ENCODE results near the gene ALOX5AP.
"Not testable (repeated sequence)": the region's sequence is repeated elsewhere in the genome, so short reads cannot be mapped to it uniquely, and the experiment has no call there.

Gene ALOX5AP

DNA sequence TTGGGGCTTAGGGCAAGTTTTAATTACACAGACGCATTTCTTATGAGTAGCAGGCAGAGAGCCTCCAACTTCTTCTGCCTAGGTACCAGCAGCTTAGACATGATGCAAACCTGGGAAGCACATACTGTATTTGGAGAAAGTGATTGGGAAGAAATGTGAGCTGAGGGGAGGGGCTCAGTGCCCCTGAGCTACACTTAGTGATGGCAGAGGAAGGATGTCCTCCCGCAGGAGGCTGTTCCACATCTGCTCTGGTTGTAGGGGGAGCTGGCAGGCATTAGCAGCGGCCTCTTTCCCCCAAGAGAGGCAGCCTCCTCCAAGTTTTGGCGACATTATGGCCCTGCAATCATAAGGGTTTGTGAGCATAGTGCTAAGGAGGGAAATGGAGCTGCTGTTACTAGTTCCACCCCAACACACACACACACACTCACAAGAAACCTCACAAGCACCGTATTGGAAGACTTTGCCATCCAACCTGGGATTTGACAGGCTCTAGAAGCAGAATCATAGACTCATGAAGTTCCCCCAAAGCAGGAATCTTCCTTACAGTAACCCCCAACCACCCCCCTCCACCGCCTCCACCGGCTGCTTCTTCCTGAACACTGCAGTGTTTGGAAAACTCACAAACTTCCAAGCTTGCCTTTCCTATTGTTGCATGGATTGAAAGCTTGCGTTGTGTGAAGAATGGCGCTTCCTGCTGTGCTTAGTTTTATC lies 3.3 kb downstream of the ALOX5AP start:
- Histone ChIP-seq H3K36me3 (ENCODE audit: control insufficient read depth in 2 of 2, insufficient read depth in 2 of 2, low read length in 2 of 2) (no peaks in the 10 kb centered on the region), H3K4me3 (ENCODE audit: low read length in 2 of 2) (no peak overlapping the region), H3K4me1 (ENCODE audit: control insufficient read depth, insufficient read depth, low read length) (peaks cover 2% of the 10 kb centered on the region), H3K27me3 (ENCODE audit: control insufficient read depth in 1 of 2, insufficient read depth in 2 of 2, low read length in 2 of 2) (no peaks in the 10 kb centered on the region), H3K27ac (ENCODE audit: low read length) (no peak overlapping the region), H3K9me3 (ENCODE audit: control insufficient read depth in 2 of 2, low read length in 2 of 2) (no peaks in the 10 kb centered on the region), H3K9ac (ENCODE audit: low read length in 2 of 2) (no peak overlapping the region)

DNA sequence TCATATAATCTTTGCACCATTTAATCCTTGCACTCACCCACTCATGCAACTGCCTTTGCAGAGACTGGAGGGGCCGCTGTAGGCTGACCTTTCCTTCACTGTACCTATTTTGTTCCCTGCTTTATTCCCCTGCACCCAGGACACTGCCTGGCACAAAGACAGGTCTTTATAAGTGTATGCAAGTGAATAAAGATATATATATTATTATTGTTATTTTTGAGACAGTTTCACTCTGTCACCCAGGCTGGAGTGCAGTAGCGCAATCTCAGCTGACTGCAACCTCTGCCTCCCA lies 3.8 kb downstream of the ALOX5AP start:
- Histone ChIP-seq H3K9ac (ENCODE audit: low read length in 2 of 2) (no peak overlapping the region), H3K4me1 (ENCODE audit: control insufficient read depth, insufficient read depth, low read length) (peaks cover 7% of the 10 kb centered on the region), H3K27me3 (ENCODE audit: control insufficient read depth in 1 of 2, insufficient read depth in 2 of 2, low read length in 2 of 2) (no peaks in the 10 kb centered on the region), H3K9me3 (ENCODE audit: control insufficient read depth in 2 of 2, low read length in 2 of 2) (no peaks in the 10 kb centered on the region), H3K36me3 (ENCODE audit: control insufficient read depth in 2 of 2, insufficient read depth in 2 of 2, low read length in 2 of 2) (no peaks in the 10 kb centered on the region), H3K27ac (ENCODE audit: low read length) (no peak overlapping the region), H3K4me3 (ENCODE audit: low read length in 2 of 2) (no peak overlapping the region)

DNA sequence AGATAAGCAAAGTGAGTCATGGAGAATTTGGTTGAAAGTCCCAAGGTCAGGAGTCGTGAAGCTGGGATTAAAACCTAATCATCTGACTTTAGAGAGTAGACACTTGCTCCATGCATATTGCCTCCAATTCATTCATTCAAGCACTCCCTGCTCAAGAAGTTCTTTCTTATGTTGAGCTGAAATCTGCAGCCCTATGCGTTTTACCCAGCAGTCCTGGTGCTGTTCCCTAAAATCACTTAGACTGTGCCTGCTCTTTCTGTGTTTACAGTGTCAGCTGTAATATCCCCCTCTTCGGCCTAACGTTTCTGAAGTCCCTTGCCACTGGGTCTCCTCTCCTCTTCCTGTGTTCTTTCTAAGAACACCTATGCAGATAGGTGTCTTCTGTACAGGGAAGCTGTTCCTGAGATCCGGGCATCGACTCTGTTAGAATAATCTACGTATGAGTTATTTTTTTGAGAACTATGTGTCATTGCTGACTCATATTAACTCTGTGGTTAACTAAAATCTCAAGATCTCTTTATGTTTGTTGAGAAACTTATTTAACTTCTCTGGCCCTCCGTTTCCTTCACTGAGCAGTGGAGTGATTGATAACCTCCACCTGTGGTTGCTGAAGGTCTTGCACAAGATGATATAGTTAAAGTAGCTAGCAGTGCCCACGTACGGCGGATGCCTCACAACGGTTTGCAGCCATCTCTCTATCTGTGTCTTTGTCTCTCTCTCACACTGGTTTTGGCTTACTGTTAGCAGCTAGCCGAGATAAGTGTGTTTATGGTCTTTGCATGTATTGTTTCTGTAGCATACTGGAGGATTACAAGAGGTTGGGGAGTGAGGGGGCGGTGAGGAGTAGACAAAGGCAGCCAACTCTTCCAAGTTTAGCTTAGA lies 4.7 kb downstream of the ALOX5AP start:
- Histone ChIP-seq H3K27ac (ENCODE audit: low read length) (peak overlapping the region; percentile 11), H3K9ac (ENCODE audit: low read length in 2 of 2) (no peak overlapping the region), H3K27me3 (ENCODE audit: control insufficient read depth in 1 of 2, insufficient read depth in 2 of 2, low read length in 2 of 2) (no peaks in the 10 kb centered on the region), H3K4me3 (ENCODE audit: low read length in 2 of 2) (no peak overlapping the region), H3K9me3 (ENCODE audit: control insufficient read depth in 2 of 2, low read length in 2 of 2) (no peaks in the 10 kb centered on the region), H3K4me1 (ENCODE audit: control insufficient read depth, insufficient read depth, low read length) (peaks cover 7% of the 10 kb centered on the region), H3K36me3 (ENCODE audit: control insufficient read depth in 2 of 2, insufficient read depth in 2 of 2, low read length in 2 of 2) (no peaks in the 10 kb centered on the region)

DNA sequence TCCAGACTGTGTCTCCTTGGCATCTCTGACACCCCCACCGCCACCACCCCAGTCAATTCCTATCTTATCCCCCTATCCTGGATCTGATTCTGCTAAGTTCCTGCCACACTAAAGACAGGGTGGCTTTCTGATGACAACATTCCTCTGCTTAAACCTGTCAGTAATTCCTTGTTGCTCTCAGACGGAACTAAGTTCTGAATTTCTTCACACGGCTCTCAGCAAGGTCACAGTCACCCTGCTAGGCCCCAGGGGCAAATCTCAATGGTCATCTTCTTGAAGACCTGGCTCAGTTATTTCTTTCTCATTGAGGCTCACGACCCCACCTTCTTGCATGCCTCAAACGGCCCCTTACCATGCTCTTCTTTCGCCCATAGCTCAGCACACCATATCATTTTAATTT lies 7.6 kb downstream of the ALOX5AP start:
- Histone ChIP-seq H3K9me3 (ENCODE audit: control insufficient read depth in 2 of 2, low read length in 2 of 2) (no peaks in the 10 kb centered on the region), H3K9ac (ENCODE audit: low read length in 2 of 2) (no peak overlapping the region), H3K27me3 (ENCODE audit: control insufficient read depth in 1 of 2, insufficient read depth in 2 of 2, low read length in 2 of 2) (no peaks in the 10 kb centered on the region), H3K27ac (ENCODE audit: low read length) (no peak overlapping the region), H3K36me3 (ENCODE audit: control insufficient read depth in 2 of 2, insufficient read depth in 2 of 2, low read length in 2 of 2) (no peaks in the 10 kb centered on the region), H3K4me3 (ENCODE audit: low read length in 2 of 2) (no peak overlapping the region), H3K4me1 (ENCODE audit: control insufficient read depth, insufficient read depth, low read length) (peaks cover 11% of the 10 kb centered on the region)

DNA sequence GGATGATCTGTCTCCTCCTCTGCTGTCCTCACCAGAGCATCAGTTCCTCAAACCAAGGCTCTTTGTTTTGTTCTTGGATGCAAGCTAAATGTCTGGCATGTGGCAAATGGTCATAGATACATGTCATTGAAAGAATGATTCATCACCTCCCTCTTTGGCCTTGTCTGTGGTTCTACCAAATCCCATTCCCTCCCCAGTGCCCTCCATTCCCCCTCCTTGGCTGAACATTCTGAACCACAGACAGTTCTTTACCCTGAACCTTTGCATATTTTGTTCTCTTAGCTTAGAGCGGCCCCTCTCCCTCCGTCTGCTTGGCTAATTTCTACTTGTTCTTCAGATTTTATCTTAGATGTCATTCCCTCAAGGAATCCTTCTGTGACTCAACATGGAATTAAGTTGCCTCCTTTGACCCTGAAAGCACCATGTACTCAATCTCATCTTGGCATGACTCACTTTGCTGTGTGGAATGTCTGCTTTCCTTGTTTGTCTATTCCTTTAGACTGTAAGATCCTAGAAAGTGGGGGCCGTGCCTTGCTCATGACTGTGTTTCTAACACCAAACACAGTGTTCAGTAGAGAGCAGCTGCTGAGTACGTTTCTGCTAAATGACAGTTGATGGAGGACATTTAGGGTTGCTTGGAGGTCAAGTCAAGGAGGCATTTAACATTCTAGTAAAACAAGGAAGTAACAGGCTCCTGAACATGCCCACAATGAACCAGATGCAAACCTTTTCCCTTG lies 8.1 kb downstream of the ALOX5AP start:
- Histone ChIP-seq H3K9ac (ENCODE audit: low read length in 2 of 2) (no peak overlapping the region), H3K27me3 (ENCODE audit: control insufficient read depth in 1 of 2, insufficient read depth in 2 of 2, low read length in 2 of 2) (no peaks in the 10 kb centered on the region), H3K36me3 (ENCODE audit: control insufficient read depth in 2 of 2, insufficient read depth in 2 of 2, low read length in 2 of 2) (no peaks in the 10 kb centered on the region), H3K4me1 (ENCODE audit: control insufficient read depth, insufficient read depth, low read length) (peaks cover 11% of the 10 kb centered on the region), H3K4me3 (ENCODE audit: low read length in 2 of 2) (no peak overlapping the region), H3K27ac (ENCODE audit: low read length) (no peak overlapping the region), H3K9me3 (ENCODE audit: control insufficient read depth in 2 of 2, low read length in 2 of 2) (no peaks in the 10 kb centered on the region)

DNA sequence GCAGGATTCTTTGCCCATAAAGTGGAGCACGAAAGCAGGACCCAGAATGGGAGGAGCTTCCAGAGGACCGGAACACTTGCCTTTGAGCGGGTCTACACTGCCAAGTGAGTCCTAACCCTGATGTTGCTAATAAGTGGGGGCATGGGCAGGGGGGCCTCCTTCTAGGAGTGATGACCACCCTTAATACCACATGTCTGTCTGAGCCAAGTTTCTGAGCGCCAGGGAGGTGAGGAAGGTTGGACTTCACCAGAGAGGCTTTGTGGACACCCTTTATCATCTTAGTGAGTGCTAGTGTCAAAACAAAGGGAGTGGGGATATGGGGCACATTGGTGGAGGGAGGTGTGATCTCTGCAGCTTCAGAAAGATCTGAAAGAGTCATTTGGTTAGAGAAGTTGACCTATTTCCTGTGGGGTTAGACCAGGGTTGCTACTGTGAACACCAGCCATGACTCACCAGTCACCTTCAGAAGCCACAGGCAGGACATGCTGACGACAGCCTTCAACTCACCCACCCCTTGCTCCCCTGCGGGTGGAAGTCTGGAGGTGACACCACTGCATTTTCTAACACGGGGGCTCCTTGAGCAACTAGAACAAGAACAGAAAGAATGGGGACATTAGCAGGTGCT lies 8.8 kb downstream of the ALOX5AP start:
- no peak overlapping the region for H3K4me3 ChIP-seq (ENCODE audit: low read length in 2 of 2)
- H3K27me3 ChIP-seq (ENCODE audit: control insufficient read depth in 1 of 2, insufficient read depth in 2 of 2, low read length in 2 of 2) = no peaks in the 10 kb centered on the region
- peaks cover 11% of the 10 kb centered on the region for H3K4me1 ChIP-seq (ENCODE audit: control insufficient read depth, insufficient read depth, low read length)
- no peak overlapping the region for H3K27ac ChIP-seq (ENCODE audit: low read length)
- no peaks in the 10 kb centered on the region for H3K36me3 ChIP-seq (ENCODE audit: control insufficient read depth in 2 of 2, insufficient read depth in 2 of 2, low read length in 2 of 2)
- H3K9me3 ChIP-seq (ENCODE audit: control insufficient read depth in 2 of 2, low read length in 2 of 2) = no peaks in the 10 kb centered on the region
- H3K9ac ChIP-seq (ENCODE audit: low read length in 2 of 2) = no peak overlapping the region

DNA sequence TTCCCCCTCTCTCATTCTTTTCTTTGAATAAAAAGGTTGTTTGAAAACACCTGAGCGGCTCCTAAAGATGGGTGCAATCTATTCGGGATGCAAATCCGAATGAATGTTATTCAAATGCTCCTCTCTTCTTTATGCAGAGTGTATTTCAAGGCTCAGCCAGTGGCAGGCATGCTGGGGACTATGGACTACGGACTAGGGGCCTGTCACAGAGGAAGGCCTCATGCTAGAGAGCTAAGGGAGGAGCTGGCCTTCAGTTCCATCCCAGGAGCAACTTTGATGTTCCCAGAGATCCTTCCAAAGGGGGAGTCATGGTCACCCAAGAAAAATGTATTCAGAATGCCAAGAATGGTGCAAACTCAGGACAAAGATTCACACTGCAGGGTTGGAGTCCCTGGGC lies 9.3 kb downstream of the ALOX5AP start:
- Histone ChIP-seq H3K9me3 (ENCODE audit: control insufficient read depth in 2 of 2, low read length in 2 of 2) (no peaks in the 10 kb centered on the region), H3K4me1 (ENCODE audit: control insufficient read depth, insufficient read depth, low read length) (peaks cover 11% of the 10 kb centered on the region), H3K4me3 (ENCODE audit: low read length in 2 of 2) (no peak overlapping the region), H3K27ac (ENCODE audit: low read length) (no peak overlapping the region), H3K9ac (ENCODE audit: low read length in 2 of 2) (no peak overlapping the region), H3K36me3 (ENCODE audit: control insufficient read depth in 2 of 2, insufficient read depth in 2 of 2, low read length in 2 of 2) (no peaks in the 10 kb centered on the region), H3K27me3 (ENCODE audit: control insufficient read depth in 1 of 2, insufficient read depth in 2 of 2, low read length in 2 of 2) (no peaks in the 10 kb centered on the region)

DNA sequence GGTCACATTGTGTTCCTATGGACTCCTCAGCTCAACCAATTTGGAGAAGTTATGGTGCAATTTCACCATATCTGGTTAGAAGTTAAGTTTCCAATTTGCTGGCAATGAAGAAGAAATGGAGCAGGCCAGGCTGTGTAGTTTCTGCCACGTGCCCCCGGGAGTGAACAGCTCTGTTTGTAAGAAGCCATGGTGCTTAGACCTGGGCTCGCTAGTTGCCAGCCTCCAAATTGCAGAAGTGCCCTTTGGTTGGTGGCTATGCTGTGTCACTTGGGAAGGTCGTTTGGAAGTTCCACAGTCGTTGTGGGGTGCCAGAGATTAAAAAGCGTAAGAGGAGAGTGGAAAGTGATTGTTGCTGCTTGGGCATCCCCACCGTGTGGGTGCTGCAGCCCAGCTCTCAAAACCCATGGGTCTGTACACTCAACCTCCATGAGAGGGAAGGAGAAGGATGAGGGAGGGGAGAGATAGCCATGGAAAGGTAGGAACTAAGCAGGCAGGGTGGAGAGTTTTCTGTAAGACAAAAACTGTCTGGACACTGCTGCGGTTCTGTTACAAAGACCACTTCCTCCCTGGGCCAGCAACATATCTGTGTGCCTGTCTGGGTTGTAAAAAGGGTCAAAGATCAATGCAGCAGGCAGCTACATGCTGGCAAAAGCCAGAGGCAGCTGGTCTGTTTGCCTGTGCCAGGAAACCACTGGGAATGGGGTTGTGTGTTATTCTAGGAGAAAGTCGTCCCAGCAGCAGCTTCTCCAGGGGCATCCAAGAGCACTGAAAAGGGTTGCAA lies 10.8 kb downstream of the ALOX5AP start:
- Histone ChIP-seq H3K27me3 (ENCODE audit: control insufficient read depth in 1 of 2, insufficient read depth in 2 of 2, low read length in 2 of 2) (no peaks in the 10 kb centered on the region), H3K4me1 (ENCODE audit: control insufficient read depth, insufficient read depth, low read length) (peaks cover 11% of the 10 kb centered on the region), H3K9me3 (ENCODE audit: control insufficient read depth in 2 of 2, low read length in 2 of 2) (no peaks in the 10 kb centered on the region), H3K36me3 (ENCODE audit: control insufficient read depth in 2 of 2, insufficient read depth in 2 of 2, low read length in 2 of 2) (no peaks in the 10 kb centered on the region), H3K4me3 (ENCODE audit: low read length in 2 of 2) (no peak overlapping the region), H3K9ac (ENCODE audit: low read length in 2 of 2) (no peak overlapping the region), H3K27ac (ENCODE audit: low read length) (no peak overlapping the region)

DNA sequence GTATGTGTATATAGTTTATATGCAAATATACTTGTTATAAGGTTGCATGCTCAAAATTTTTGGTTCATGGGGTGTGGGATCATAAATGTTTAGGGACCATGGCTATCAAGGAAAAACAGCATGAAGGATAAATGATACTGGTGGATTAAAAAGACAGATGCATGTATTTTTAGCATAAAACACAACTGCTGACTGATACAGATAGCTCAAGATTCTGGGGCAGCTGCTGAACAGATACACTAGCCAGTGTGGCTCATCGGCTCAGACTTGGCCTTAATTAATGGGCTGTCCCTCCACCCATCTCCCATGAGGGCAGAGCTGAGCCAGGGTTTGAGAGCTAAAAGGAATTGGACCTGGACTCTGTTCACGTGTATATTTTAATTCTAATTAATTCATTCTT lies 11.4 kb downstream of the ALOX5AP start:
- Histone ChIP-seq H3K27ac (ENCODE audit: low read length) (no peak overlapping the region), H3K4me3 (ENCODE audit: low read length in 2 of 2) (no peak overlapping the region), H3K4me1 (ENCODE audit: control insufficient read depth, insufficient read depth, low read length) (peaks cover 11% of the 10 kb centered on the region), H3K9me3 (ENCODE audit: control insufficient read depth in 2 of 2, low read length in 2 of 2) (no peaks in the 10 kb centered on the region), H3K9ac (ENCODE audit: low read length in 2 of 2) (no peak overlapping the region), H3K27me3 (ENCODE audit: control insufficient read depth in 1 of 2, insufficient read depth in 2 of 2, low read length in 2 of 2) (peaks cover 0 to 2% of the 10 kb centered on the region in 2 donors), H3K36me3 (ENCODE audit: control insufficient read depth in 2 of 2, insufficient read depth in 2 of 2, low read length in 2 of 2) (no peaks in the 10 kb centered on the region)

DNA sequence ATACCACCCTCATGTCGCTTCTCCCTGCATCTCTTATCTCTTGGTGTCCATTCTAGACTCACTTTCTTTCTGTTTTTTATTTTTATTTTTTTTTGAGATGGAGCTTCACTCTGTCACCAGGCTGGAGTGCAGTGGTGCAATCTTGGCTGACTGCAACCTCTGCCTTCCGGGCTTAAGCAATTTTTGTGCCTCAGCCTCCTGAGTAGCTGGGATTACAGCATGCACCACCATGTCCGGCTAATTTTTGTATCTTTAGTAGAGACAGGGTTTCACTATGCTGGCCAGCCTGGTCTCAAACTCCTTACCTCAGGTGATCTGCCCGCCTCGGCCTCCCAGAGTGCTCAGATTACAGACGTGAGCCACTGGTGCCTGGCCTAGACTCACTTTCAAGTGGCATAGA lies 12.5 kb downstream of the ALOX5AP start:
- H3K4me3 ChIP-seq (ENCODE audit: low read length in 2 of 2); H3K36me3 ChIP-seq (ENCODE audit: control insufficient read depth in 2 of 2, insufficient read depth in 2 of 2, low read length in 2 of 2); H3K27me3 ChIP-seq (ENCODE audit: control insufficient read depth in 1 of 2, insufficient read depth in 2 of 2, low read length in 2 of 2); H3K9me3 ChIP-seq (ENCODE audit: control insufficient read depth in 2 of 2, low read length in 2 of 2); H3K27ac ChIP-seq (ENCODE audit: low read length); H3K9ac ChIP-seq (ENCODE audit: low read length in 2 of 2): not testable (repeated sequence)
- peaks cover 11% of the 10 kb centered on the region for H3K4me1 ChIP-seq (ENCODE audit: control insufficient read depth, insufficient read depth, low read length)

All from stomach smooth muscle (tissue), 2 donors.